ENCODE data around the gene VPS13C. TPM values are rescaled to one million over a fixed set of nuclear protein-coding genes. Genes with fewer than 3 reads are reported as not detected.

Gene VPS13C
- total RNA-seq, 2 experiments from 2014 or later = 69.7 to 73.2 TPM

DNA sequence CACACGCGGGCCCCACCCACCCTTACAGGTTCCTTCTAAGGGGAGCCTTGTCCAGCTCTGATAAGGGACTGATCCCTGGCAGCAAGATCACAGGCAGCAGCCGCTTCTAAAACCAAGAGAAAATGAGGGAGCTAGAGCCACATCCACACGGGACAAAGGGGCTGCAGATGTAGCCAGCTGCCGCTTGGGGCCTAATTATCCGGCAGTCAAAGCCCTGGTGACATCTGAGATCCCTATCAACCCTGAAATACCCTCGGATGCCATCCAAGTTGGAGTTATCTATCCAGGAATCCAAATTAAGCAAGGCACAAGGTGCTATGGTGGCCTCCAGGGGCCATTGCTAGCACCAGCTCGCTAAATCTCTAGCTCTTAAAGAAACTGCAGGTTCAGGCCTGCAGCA, 248.3 kb downstream of the VPS13C start:
- peaks cover under 1 to 4% of the 10 kb centered on the region in 2 experiments for H3K27me3 ChIP-seq (ENCODE audit: control insufficient read depth in 1 of 2, insufficient read depth in 2 of 2, low read length in 2 of 2)
- no peak for DNase-seq
- intact Hi-C loops (cut with DNase I, micrococcal nuclease) = no loop called here
- Mint-ChIP-seq H3K27ac (no peak overlapping the region), H3K4me1 (ENCODE audit: low read depth) (no peaks in the 10 kb centered on the region), H3K36me3 (ENCODE audit: low read depth) (no peaks in the 10 kb centered on the region), H3K27me3 (peaks cover 43% of the 10 kb centered on the region), H3K9me3 (no peaks in the 10 kb centered on the region), H3K4me3 (no peak overlapping the region)
- POLR2A ChIA-PET = no interaction called here
- no peak overlapping the region for H3K27ac ChIP-seq (ENCODE audit: low read depth in 1 of 2, low read length in 2 of 2)
- H3K4me1 ChIP-seq (ENCODE audit: insufficient read depth, low read length) = no peaks in the 10 kb centered on the region
- H3K4me3 ChIP-seq (ENCODE audit: low read length) = no peak overlapping the region
- no peaks in the 10 kb centered on the region for H3K9me3 ChIP-seq (ENCODE audit: control insufficient read depth in 1 of 2, insufficient read depth in 1 of 2, low read length in 2 of 2)
- TF ChIP-seq, protein P1, sequence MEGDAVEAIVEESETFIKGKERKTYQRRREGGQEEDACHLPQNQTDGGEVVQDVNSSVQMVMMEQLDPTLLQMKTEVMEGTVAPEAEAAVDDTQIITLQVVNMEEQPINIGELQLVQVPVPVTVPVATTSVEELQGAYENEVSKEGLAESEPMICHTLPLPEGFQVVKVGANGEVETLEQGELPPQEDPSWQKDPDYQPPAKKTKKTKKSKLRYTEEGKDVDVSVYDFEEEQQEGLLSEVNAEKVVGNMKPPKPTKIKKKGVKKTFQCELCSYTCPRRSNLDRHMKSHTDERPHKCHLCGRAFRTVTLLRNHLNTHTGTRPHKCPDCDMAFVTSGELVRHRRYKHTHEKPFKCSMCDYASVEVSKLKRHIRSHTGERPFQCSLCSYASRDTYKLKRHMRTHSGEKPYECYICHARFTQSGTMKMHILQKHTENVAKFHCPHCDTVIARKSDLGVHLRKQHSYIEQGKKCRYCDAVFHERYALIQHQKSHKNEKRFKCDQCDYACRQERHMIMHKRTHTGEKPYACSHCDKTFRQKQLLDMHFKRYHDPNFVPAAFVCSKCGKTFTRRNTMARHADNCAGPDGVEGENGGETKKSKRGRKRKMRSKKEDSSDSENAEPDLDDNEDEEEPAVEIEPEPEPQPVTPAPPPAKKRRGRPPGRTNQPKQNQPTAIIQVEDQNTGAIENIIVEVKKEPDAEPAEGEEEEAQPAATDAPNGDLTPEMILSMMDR (IDR thresholded peaks at IDR 0.05) = no peak
- ATAC-seq (ENCODE audit: poor library complexity) = no peak
- CTCF ChIA-PET = no interaction called here
- H3K36me3 ChIP-seq (ENCODE audit: insufficient read depth, low read length) = no peaks in the 10 kb centered on the region

DNA sequence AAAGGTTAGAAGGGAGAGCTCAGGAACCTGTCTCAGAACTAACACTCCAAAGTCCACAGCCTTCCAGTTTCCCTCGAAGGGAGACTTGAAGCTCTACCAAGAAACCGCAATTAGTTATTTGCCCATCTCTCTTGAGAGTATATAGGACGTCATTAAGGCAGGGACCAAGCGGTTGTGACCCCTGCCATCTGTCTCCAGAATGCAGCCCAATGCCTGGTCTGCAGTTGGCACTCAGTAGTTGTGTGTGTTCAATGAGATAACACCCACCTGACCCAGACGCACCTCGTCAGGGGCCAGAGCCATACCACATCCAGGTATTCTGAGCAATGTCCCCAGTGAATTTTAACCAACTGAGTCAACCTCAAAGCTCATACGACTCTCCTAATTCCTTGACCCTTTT, 251.0 kb downstream of the VPS13C start:
- H3K9me3 ChIP-seq (ENCODE audit: control insufficient read depth in 1 of 2, insufficient read depth in 1 of 2, low read length in 2 of 2) = no peaks in the 10 kb centered on the region
- ChIA-PET CTCF (no interaction called here), POLR2A (no interaction called here)
- Mint-ChIP-seq H3K4me1 (ENCODE audit: low read depth) (no peaks in the 10 kb centered on the region), H3K27me3 (peaks cover 35% of the 10 kb centered on the region), H3K36me3 (ENCODE audit: low read depth) (no peaks in the 10 kb centered on the region), H3K4me3 (no peak overlapping the region), H3K9me3 (no peaks in the 10 kb centered on the region), H3K27ac (no peak overlapping the region)
- no peaks in the 10 kb centered on the region for H3K4me1 ChIP-seq (ENCODE audit: insufficient read depth, low read length)
- peaks cover 4 to 10% of the 10 kb centered on the region in 2 experiments for H3K27me3 ChIP-seq (ENCODE audit: control insufficient read depth in 1 of 2, insufficient read depth in 2 of 2, low read length in 2 of 2)
- TF ChIP-seq, protein P1 (IDR thresholded peaks at IDR 0.05) = no peak
- intact Hi-C loops (cut with DNase I, micrococcal nuclease) = no loop called here
- no peaks in the 10 kb centered on the region for H3K36me3 ChIP-seq (ENCODE audit: insufficient read depth, low read length)
- DNase-seq (no peak), ATAC-seq (ENCODE audit: poor library complexity) (no peak)
- H3K4me3 ChIP-seq (ENCODE audit: low read length) = no peak overlapping the region
- H3K27ac ChIP-seq (ENCODE audit: low read depth in 1 of 2, low read length in 2 of 2) = no peak overlapping the region

DNA sequence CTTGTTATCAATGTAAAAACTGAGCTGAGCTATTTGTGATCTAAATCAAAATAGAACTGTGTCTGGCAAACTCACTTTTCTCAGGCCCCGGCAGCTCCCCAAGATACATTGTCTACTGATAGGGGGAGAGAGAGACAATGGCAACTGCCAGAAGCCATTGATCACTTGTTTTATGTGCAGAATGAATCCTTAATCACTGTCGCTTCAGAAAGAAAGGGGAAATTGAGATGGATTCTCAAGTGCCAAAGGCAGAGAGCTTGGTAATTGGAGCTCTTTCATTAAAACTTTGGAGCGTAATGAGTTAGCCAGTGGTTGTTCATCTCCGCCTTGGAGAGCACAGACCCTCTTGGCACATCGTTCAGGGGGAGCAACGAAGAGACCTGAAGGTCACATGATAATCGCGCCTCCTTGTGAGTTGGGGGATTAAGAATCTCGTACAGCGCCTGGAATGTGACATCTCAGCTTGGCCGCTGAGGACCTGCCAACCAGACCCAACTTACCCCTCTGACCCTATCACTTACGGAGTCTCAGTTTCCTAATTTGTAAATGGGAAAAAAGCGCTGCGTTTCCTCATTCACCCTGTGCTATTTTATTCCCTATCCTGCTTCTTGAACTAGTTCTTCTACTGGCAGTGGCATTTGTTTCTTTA, 252.8 kb downstream of the VPS13C start:
- no peaks in the 10 kb centered on the region for H3K9me3 Mint-ChIP-seq
- no peaks in the 10 kb centered on the region for H3K9me3 ChIP-seq (ENCODE audit: control insufficient read depth in 1 of 2, insufficient read depth in 1 of 2, low read length in 2 of 2)
- no peak overlapping the region for H3K4me3 Mint-ChIP-seq
- no peaks in the 10 kb centered on the region for H3K4me1 ChIP-seq (ENCODE audit: insufficient read depth, low read length)
- POLR2A ChIA-PET = no interaction called here
- intact Hi-C loops (cut with DNase I, micrococcal nuclease) = no loop called here
- peaks cover 28% of the 10 kb centered on the region for H3K27me3 Mint-ChIP-seq
- no peak overlapping the region for H3K4me3 ChIP-seq (ENCODE audit: low read length)
- H3K27ac Mint-ChIP-seq = no peak overlapping the region
- ATAC-seq (ENCODE audit: poor library complexity) = no peak
- no peaks in the 10 kb centered on the region for H3K4me1 Mint-ChIP-seq (ENCODE audit: low read depth)
- no peak for DNase-seq
- no peak overlapping the region for H3K27ac ChIP-seq (ENCODE audit: low read depth in 1 of 2, low read length in 2 of 2)
- H3K36me3 ChIP-seq (ENCODE audit: insufficient read depth, low read length) = no peaks in the 10 kb centered on the region
- CTCF ChIA-PET = no interaction called here
- TF ChIP-seq, protein P1 (IDR thresholded peaks at IDR 0.05) = no peak
- H3K27me3 ChIP-seq (ENCODE audit: control insufficient read depth in 1 of 2, insufficient read depth in 2 of 2, low read length in 2 of 2) = peaks cover 2 to 17% of the 10 kb centered on the region in 2 experiments
- H3K36me3 Mint-ChIP-seq (ENCODE audit: low read depth) = no peaks in the 10 kb centered on the region

Other genes starting within 250 kb of the VPS13C start
- under 1 TPM; 0.19 to 0.34 TPM for gene C2CD4A, start 6.5 kb upstream of the VPS13C start, total RNA-seq
- gene C2CD4B, start 104.8 kb upstream of the VPS13C start, total RNA-seq = under 1 TPM; 0.16 to 0.20 TPM

Measured in CD4-positive, alpha-beta T cell (primary cell).